Measurements from ENCODE around the gene LEF1. TPM values are rescaled to one million over a fixed set of nuclear protein-coding genes. Genes with fewer than 3 reads are reported as not detected.

Gene LEF1
- total RNA-seq, 2 experiments from 2014 or later: 67.4 to 68.2 TPM

- no peaks in the 10 kb centered on the region for H3K9me3 Mint-ChIP-seq
- H3K36me3 Mint-ChIP-seq (ENCODE audit: low read depth): peaks cover 40% of the 10 kb centered on the region
- ChIA-PET POLR2A (no interaction called here), CTCF (interaction anchor here (1.6 to 1.7 kb wide), 2 partner anchors 10 to 28 kb away, joined by 4 read pairs; no protein-coding TSS in a partner anchor)
- DNase-seq: no peak
- no peak overlapping the region for H3K27ac Mint-ChIP-seq
- H3K4me1 Mint-ChIP-seq: peaks cover 27% of the 10 kb centered on the region
- H3K4me3 Mint-ChIP-seq: no peak overlapping the region
- no peaks in the 10 kb centered on the region for H3K27me3 Mint-ChIP-seq
Measured at GRCh38 chr4:108047199-108047598, 121.5 kb downstream of the LEF1 start.

GRCh38 chr4:108045687-108046024, 123.1 kb downstream of the LEF1 start:
- CTCF ChIA-PET: interaction anchor here (1.1 kb wide), 1 partner anchor 15 kb away, joined by 3 read pairs; no protein-coding TSS in a partner anchor
- no peaks in the 10 kb centered on the region for H3K9me3 Mint-ChIP-seq
- peaks cover 19% of the 10 kb centered on the region for H3K4me1 Mint-ChIP-seq
- DNase-seq: no peak
- H3K4me3 Mint-ChIP-seq: no peak overlapping the region
- peaks cover 31% of the 10 kb centered on the region for H3K36me3 Mint-ChIP-seq (ENCODE audit: low read depth)
- no peak overlapping the region for H3K27ac Mint-ChIP-seq
- POLR2A ChIA-PET: no interaction called here
- H3K27me3 Mint-ChIP-seq: no peaks in the 10 kb centered on the region

GRCh38 chr4:108044951-108045686, 123.6 kb downstream of the LEF1 start:
- H3K4me1 Mint-ChIP-seq: peaks cover 14% of the 10 kb centered on the region
- H3K4me3 Mint-ChIP-seq: no peak overlapping the region
- H3K36me3 Mint-ChIP-seq (ENCODE audit: low read depth): peaks cover 28% of the 10 kb centered on the region
- H3K9me3 Mint-ChIP-seq: no peaks in the 10 kb centered on the region
- H3K27ac Mint-ChIP-seq: no peak overlapping the region
- POLR2A ChIA-PET: no interaction called here
- no peak for DNase-seq
- no peaks in the 10 kb centered on the region for H3K27me3 Mint-ChIP-seq
- CTCF ChIA-PET: interaction anchor here (1.1 kb wide), 1 partner anchor 15 kb away, joined by 3 read pairs; no protein-coding TSS in a partner anchor

GRCh38 chr4:108043526-108043925, 125.2 kb downstream of the LEF1 start:
- no peaks in the 10 kb centered on the region for H3K4me1 Mint-ChIP-seq

GRCh38 chr4:108042927-108043326, 125.8 kb downstream of the LEF1 start:
- Mint-ChIP-seq H3K27me3 (no peaks in the 10 kb centered on the region), H3K9me3 (no peaks in the 10 kb centered on the region), H3K36me3 (ENCODE audit: low read depth) (peaks cover 11% of the 10 kb centered on the region), H3K27ac (no peak overlapping the region), H3K4me1 (no peaks in the 10 kb centered on the region), H3K4me3 (no peak overlapping the region)
- DNase-seq: no peak
- CTCF ChIA-PET: interaction anchor here (0.7 to 1.2 kb wide), 2 partner anchors 11 to 23 kb away, joined by 3 to 4 read pairs; no protein-coding TSS in a partner anchor
- POLR2A ChIA-PET: no interaction called here

More at GRCh38 chr4:108043526-108043925, 125.2 kb downstream of the LEF1 start:
- Mint-ChIP-seq H3K9me3 (no peaks in the 10 kb centered on the region), H3K27me3 (no peaks in the 10 kb centered on the region), H3K36me3 (ENCODE audit: low read depth) (peaks cover 15% of the 10 kb centered on the region), H3K27ac (no peak overlapping the region), H3K4me3 (no peak overlapping the region)
- CTCF ChIA-PET: interaction anchor here (0.7 to 1.2 kb wide), 3 partner anchors 8 to 24 kb away, joined by 3 to 7 read pairs (median 4); no protein-coding TSS in a partner anchor
- DNase-seq: no peak
- POLR2A ChIA-PET: no interaction called here

- no peaks in the 10 kb centered on the region for H3K9me3 Mint-ChIP-seq
- no peak for DNase-seq
- POLR2A ChIA-PET: no interaction called here
- no peaks in the 10 kb centered on the region for H3K27me3 Mint-ChIP-seq
- peaks cover 11% of the 10 kb centered on the region for H3K4me1 Mint-ChIP-seq
- H3K36me3 Mint-ChIP-seq (ENCODE audit: low read depth): peaks cover 18% of the 10 kb centered on the region
- CTCF ChIA-PET: no interaction called here
- H3K27ac Mint-ChIP-seq: no peak overlapping the region
- H3K4me3 Mint-ChIP-seq: no peak overlapping the region
Measured at GRCh38 chr4:108037884-108038283, 130.8 kb downstream of the LEF1 start.

GRCh38 chr4:108036213-108036612, 132.5 kb downstream of the LEF1 start:
- ChIA-PET POLR2A (interaction anchor here (1.0 kb wide), 1 partner anchor 12 kb away, joined by 4 read pairs; no protein-coding TSS in a partner anchor), CTCF (interaction anchor here (2.0 to 2.9 kb wide), 2 partner anchors 8 to 17 kb away, joined by 7 to 11 read pairs; no protein-coding TSS in a partner anchor)
- Mint-ChIP-seq H3K27me3 (no peaks in the 10 kb centered on the region), H3K4me3 (no peak overlapping the region), H3K27ac (peak overlapping the region; percentile 61), H3K36me3 (ENCODE audit: low read depth) (peaks cover 22% of the 10 kb centered on the region), H3K9me3 (no peaks in the 10 kb centered on the region), H3K4me1 (peaks cover 13% of the 10 kb centered on the region)
- DNase-seq: peak; percentile 49

- ChIA-PET POLR2A (interaction anchor here (1.0 kb wide), 1 partner anchor 12 kb away, joined by 4 read pairs; no protein-coding TSS in a partner anchor), CTCF (interaction anchor here (0.6 to 2.9 kb wide), 3 partner anchors 8 to 27 kb away, joined by 3 to 11 read pairs (median 7); no protein-coding TSS in a partner anchor)
- Mint-ChIP-seq H3K4me3 (no peak overlapping the region), H3K36me3 (ENCODE audit: low read depth) (peaks cover 22% of the 10 kb centered on the region), H3K27me3 (no peaks in the 10 kb centered on the region), H3K9me3 (no peaks in the 10 kb centered on the region), H3K27ac (no peak overlapping the region), H3K4me1 (peaks cover 17% of the 10 kb centered on the region)
- no peak for DNase-seq
Measured at GRCh38 chr4:108035691-108036090, 133.0 kb downstream of the LEF1 start.

GRCh38 chr4:108034565-108034964, 134.2 kb downstream of the LEF1 start:
- CTCF ChIA-PET: interaction anchor here (2.0 to 2.9 kb wide), 2 partner anchors 10 to 16 kb away, joined by 7 to 11 read pairs; no protein-coding TSS in a partner anchor
- Mint-ChIP-seq H3K4me1 (peaks cover 27% of the 10 kb centered on the region), H3K27ac (no peak overlapping the region), H3K4me3 (no peak overlapping the region), H3K9me3 (no peaks in the 10 kb centered on the region), H3K27me3 (no peaks in the 10 kb centered on the region), H3K36me3 (ENCODE audit: low read depth) (peaks cover 27% of the 10 kb centered on the region)
- no peak for DNase-seq
- POLR2A ChIA-PET: no interaction called here

GRCh38 chr4:108033348-108033747, 135.4 kb downstream of the LEF1 start:
- POLR2A ChIA-PET: no interaction called here
- Mint-ChIP-seq H3K9me3 (no peaks in the 10 kb centered on the region), H3K36me3 (ENCODE audit: low read depth) (peaks cover 35% of the 10 kb centered on the region), H3K27me3 (no peaks in the 10 kb centered on the region), H3K4me1 (peaks cover 35% of the 10 kb centered on the region), H3K4me3 (no peak overlapping the region), H3K27ac (no peak overlapping the region)
- CTCF ChIA-PET: no interaction called here
- DNase-seq: no peak

- DNase-seq: no peak
- H3K27me3 Mint-ChIP-seq: no peaks in the 10 kb centered on the region
- H3K4me3 Mint-ChIP-seq: no peak overlapping the region
- H3K4me1 Mint-ChIP-seq: peaks cover 34% of the 10 kb centered on the region
- POLR2A ChIA-PET: interaction anchor here (0.9 kb wide), 1 partner anchor 589 kb away, joined by 4 read pairs; the partner anchor contains the start of gene RPL34
- H3K36me3 Mint-ChIP-seq (ENCODE audit: low read depth): peaks cover 43% of the 10 kb centered on the region
- CTCF ChIA-PET: interaction anchor here (0.6 to 3.2 kb wide), 12 partner anchors 11 to 570 kb away, joined by 3 to 22 read pairs (median 3); partner anchors contain the start of gene LEF1
- no peaks in the 10 kb centered on the region for H3K9me3 Mint-ChIP-seq
- no peak overlapping the region for H3K27ac Mint-ChIP-seq
Measured at GRCh38 chr4:108031427-108032083, 137.2 kb downstream of the LEF1 start.

- POLR2A ChIA-PET: interaction anchor here (0.6 to 1.7 kb wide), 6 partner anchors 11 to 590 kb away, joined by 3 to 5 read pairs (median 3); partner anchors contain the start of gene RPL34
Measured at GRCh38 chr4:108030332-108030731, 138.4 kb downstream of the LEF1 start.

GRCh38 chr4:108029731-108030130, 139.0 kb downstream of the LEF1 start:
- Mint-ChIP-seq H3K27me3 (no peaks in the 10 kb centered on the region), H3K27ac (peak overlapping the region; percentile 19), H3K36me3 (ENCODE audit: low read depth) (peaks cover 49% of the 10 kb centered on the region), H3K4me1 (peaks cover 25% of the 10 kb centered on the region), H3K4me3 (no peak overlapping the region), H3K9me3 (no peaks in the 10 kb centered on the region)
- CTCF ChIA-PET: interaction anchor here (1.1 to 3.2 kb wide), 10 partner anchors 10 to 545 kb away, joined by 3 to 22 read pairs (median 4); no protein-coding TSS in a partner anchor
- POLR2A ChIA-PET: interaction anchor here (0.6 to 1.7 kb wide), 6 partner anchors 10 to 620 kb away, joined by 3 to 5 read pairs (median 3); partner anchors contain the start of genes OSTC and RPL34
- no peak for DNase-seq

More at GRCh38 chr4:108030332-108030731, 138.4 kb downstream of the LEF1 start:
- peaks cover 48% of the 10 kb centered on the region for H3K36me3 Mint-ChIP-seq (ENCODE audit: low read depth)
- CTCF ChIA-PET: interaction anchor here (0.6 to 3.2 kb wide), 14 partner anchors 11 to 572 kb away, joined by 3 to 22 read pairs (median 4); partner anchors contain the start of gene LEF1
- no peaks in the 10 kb centered on the region for H3K9me3 Mint-ChIP-seq
- peak overlapping the region; percentile 19 for H3K27ac Mint-ChIP-seq
- peak; percentile 71 for DNase-seq
- no peaks in the 10 kb centered on the region for H3K27me3 Mint-ChIP-seq
- no peak overlapping the region for H3K4me3 Mint-ChIP-seq
- peaks cover 25% of the 10 kb centered on the region for H3K4me1 Mint-ChIP-seq

All from activated CD4-positive, alpha-beta memory T cell treated with anti-CD3 and anti-CD28 coated beads, Interleukin-2, amount 10 ng/mL, durations not matched to agents 7 days and 5 days (primary cell).